ENCODE data around the gene MVD. TPM values are rescaled to one million over a fixed set of nuclear protein-coding genes. Genes with fewer than 3 reads are reported as not detected.

Gene MVD
- total and polyA plus RNA-seq, 10 donors, result 24.1 to 74.9 (median 37.1) TPM

GRCh38 chr16:88623858-88624257 is 39.0 kb downstream of the MVD start:
- WGBS, 5 donors, result 95 to 99% (median 98%) methylated on average over 11 to 13 of the region's 13 CpGs
- Histone ChIP-seq H3K27ac (no peak overlapping the region), H3K27me3 (replicated peaks in 1 of 7) (no peaks in the 10 kb centered on the region), H3K9me3 (no peaks in the 10 kb centered on the region), H3K4me3 (no peak overlapping the region), H3K36me3 (peaks cover 2 to 97% (median 67%) of the 10 kb centered on the region in 6 donors), H3K4me1 (peaks cover 1 to 43% (median 28%) of the 10 kb centered on the region in 6 donors)
- intact Hi-C loops (cut with DNase I; ENCODE audit: low total_unique reads), result no loop called here
- no peak for TF ChIP-seq POLR2A (IDR thresholded peaks at IDR 0.05)
- no peak for TF ChIP-seq CTCF (IDR thresholded peaks at IDR 0.05 in 8 of 11, conservative IDR thresholded peaks at IDR 0.05 in 3 of 11)
- no peak for TF ChIP-seq POLR2AphosphoS5 (IDR thresholded peaks at IDR 0.05)
- no peak for DNase-seq

- 95 to 98% (median 96%) methylated on average over 29 of the region's 29 CpGs for WGBS, 5 donors
- DNase-seq, result no peak
- Histone ChIP-seq H3K36me3 (peaks cover 2 to 97% (median 57%) of the 10 kb centered on the region in 6 donors), H3K4me3 (no peak overlapping the region), H3K4me1 (peaks cover 3 to 43% (median 30%) of the 10 kb centered on the region in 6 donors), H3K27ac (peak overlapping the region in 1 of 8 donors; percentile 87), H3K27me3 (replicated peaks in 1 of 7) (no peaks in the 10 kb centered on the region), H3K9me3 (no peaks in the 10 kb centered on the region)
- TF ChIP-seq POLR2A (IDR thresholded peaks at IDR 0.05) (no peak), CTCF (IDR thresholded peaks at IDR 0.05 in 8 of 11, conservative IDR thresholded peaks at IDR 0.05 in 3 of 11) (no peak), POLR2AphosphoS5 (IDR thresholded peaks at IDR 0.05) (peak in 1 of 3 donors; percentile 27)
- intact Hi-C loops (cut with DNase I; ENCODE audit: low total_unique reads), result no loop called here
Observed at GRCh38 chr16:88622866-88623265, 40.0 kb downstream of the MVD start.

GRCh38 chr16:88622125-88622524 is 40.8 kb downstream of the MVD start:
- WGBS, 5 donors, result 93 to 96% (median 95%) methylated on average over 18 to 19 of the region's 19 CpGs
- DNase-seq, result no peak
- no peaks in the 10 kb centered on the region for H3K27me3 ChIP-seq (replicated peaks in 1 of 7)
- no peak for TF ChIP-seq POLR2A (IDR thresholded peaks at IDR 0.05)
- TF ChIP-seq CTCF (IDR thresholded peaks at IDR 0.05 in 8 of 11, conservative IDR thresholded peaks at IDR 0.05 in 3 of 11), result no peak
- no peak for TF ChIP-seq POLR2AphosphoS5 (IDR thresholded peaks at IDR 0.05)
- H3K27ac ChIP-seq, result peak overlapping the region in 2 of 8 donors; percentile 73 to 87
- intact Hi-C loops (cut with DNase I; ENCODE audit: low total_unique reads), result no loop called here
- no peaks in the 10 kb centered on the region for H3K9me3 ChIP-seq
- peaks cover 2 to 97% (median 50%) of the 10 kb centered on the region in 6 donors for H3K36me3 ChIP-seq
- H3K4me3 ChIP-seq, result no peak overlapping the region
- peaks cover 0 to 43% (median 30%) of the 10 kb centered on the region in 6 donors for H3K4me1 ChIP-seq

- H3K36me3 ChIP-seq, result peaks cover 2 to 97% (median 38%) of the 10 kb centered on the region in 6 donors
- no peak for DNase-seq
- no peak overlapping the region for H3K4me3 ChIP-seq
- intact Hi-C loops (cut with DNase I; ENCODE audit: low total_unique reads), result no loop called here
- WGBS, 5 donors, result 78 to 84% (median 81%) methylated on average over 14 of the region's 14 CpGs
- TF ChIP-seq CTCF (IDR thresholded peaks at IDR 0.05 in 8 of 11, conservative IDR thresholded peaks at IDR 0.05 in 3 of 11) (no peak), POLR2AphosphoS5 (IDR thresholded peaks at IDR 0.05) (peak in 2 of 3 donors; percentile 39 to 85)
- no peaks in the 10 kb centered on the region for H3K9me3 ChIP-seq
- peaks cover 0 to 59% (median 40%) of the 10 kb centered on the region in 6 donors for H3K4me1 ChIP-seq
- H3K27ac ChIP-seq, result peak overlapping the region in 7 of 8 donors; percentile 21 to 87 (median 73)
- H3K27me3 ChIP-seq (replicated peaks in 1 of 7), result no peaks in the 10 kb centered on the region
Observed at GRCh38 chr16:88619859-88620815, 42.8 kb downstream of the MVD start.

Data from spleen (tissue), 11 donors.